GM12864 (cell line): ENCODE measurements around the gene ZNF738.
"Not testable (repeated sequence)": the region's sequence is repeated elsewhere in the genome, so short reads cannot be mapped to it uniquely, and the experiment has no call there.

Experiments used
- DNase-seq: peaks from one replicate; pipeline ENCODE4 v3.0.0-alpha.2; 2011; ENCODE audit warnings: low read depth
- H3K4me3 ChIP-seq: 2 replicates; pipeline ENCODE4 v1.5.1; 2011; ENCODE audit warnings: mild to moderate bottlenecking, low read depth, low read length, control low read depth
- TF ChIP-seq, protein P1 (sequence below): IDR thresholded peaks from 2 replicates; pipeline ENCODE4 v1.5.1; 2011; ENCODE audit warnings: low read depth, mild to moderate bottlenecking, moderate library complexity, low read length, control low read depth, inconsistent platforms; ENCODE audit errors: missing control alignments

ZNF738 gene

DNA sequence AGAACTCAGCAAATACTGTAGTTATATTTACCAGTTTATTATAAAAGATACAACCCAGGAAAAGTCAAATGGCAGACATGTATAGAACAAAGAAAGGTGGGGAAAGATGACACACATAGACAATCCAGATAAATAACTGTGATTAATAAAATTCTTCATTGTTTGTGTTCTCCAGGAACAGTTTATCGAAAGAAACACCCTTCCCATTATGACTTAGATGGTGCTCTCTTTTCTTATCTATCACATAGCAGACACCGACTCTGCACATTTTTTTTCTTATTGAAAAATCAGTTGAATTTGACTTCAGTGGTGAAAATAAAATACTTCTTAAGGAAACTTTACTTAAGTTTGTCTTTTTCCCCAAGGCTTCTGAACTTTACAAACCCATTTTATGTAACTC lies 35.8 kb upstream of the ZNF738 start:
- TF ChIP-seq, protein P1, sequence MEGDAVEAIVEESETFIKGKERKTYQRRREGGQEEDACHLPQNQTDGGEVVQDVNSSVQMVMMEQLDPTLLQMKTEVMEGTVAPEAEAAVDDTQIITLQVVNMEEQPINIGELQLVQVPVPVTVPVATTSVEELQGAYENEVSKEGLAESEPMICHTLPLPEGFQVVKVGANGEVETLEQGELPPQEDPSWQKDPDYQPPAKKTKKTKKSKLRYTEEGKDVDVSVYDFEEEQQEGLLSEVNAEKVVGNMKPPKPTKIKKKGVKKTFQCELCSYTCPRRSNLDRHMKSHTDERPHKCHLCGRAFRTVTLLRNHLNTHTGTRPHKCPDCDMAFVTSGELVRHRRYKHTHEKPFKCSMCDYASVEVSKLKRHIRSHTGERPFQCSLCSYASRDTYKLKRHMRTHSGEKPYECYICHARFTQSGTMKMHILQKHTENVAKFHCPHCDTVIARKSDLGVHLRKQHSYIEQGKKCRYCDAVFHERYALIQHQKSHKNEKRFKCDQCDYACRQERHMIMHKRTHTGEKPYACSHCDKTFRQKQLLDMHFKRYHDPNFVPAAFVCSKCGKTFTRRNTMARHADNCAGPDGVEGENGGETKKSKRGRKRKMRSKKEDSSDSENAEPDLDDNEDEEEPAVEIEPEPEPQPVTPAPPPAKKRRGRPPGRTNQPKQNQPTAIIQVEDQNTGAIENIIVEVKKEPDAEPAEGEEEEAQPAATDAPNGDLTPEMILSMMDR, result no peak
- no peak for DNase-seq
- H3K4me3 ChIP-seq, result no peak overlapping the region

DNA sequence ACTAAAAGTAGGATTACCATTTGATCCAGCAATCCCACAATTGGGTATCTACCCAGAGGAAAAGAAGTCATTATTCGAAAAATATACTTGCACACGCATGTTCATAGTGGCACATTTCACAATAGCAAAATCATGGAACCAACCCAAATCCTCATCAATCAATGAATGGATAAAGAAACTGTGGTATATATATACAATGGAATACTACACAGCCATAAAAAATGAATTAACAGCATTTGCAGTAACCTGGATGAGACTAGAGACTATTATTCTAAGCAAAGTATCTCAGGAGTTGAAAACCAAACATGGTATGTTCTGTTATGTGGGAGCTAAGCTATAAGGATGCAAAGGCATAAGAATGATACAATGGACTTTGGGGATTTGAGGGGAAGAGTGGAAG lies 32.6 kb upstream of the ZNF738 start:
- DNase-seq, result no peak
- H3K4me3 ChIP-seq, result no peak overlapping the region
- TF ChIP-seq, protein P1, result no peak

DNA sequence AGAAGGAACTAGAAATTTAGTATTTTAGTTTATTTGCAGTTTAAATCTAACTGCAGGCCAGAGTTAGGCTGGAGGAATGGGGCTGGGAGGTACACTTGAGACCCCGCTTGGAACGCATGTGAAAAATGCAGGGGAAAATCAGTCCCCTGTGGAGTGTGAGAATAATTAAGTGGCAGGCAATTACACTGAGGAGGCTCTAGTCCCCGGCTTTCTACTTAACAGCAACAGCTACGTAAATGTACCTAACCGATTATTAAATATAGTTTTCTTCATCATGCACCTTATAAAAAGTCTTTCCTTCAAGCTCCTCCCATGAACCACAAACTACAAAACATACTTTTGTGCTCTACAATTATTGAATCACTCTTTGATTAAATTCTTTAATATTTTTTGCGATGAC lies 30.4 kb upstream of the ZNF738 start:
- DNase-seq, result no peak

DNA sequence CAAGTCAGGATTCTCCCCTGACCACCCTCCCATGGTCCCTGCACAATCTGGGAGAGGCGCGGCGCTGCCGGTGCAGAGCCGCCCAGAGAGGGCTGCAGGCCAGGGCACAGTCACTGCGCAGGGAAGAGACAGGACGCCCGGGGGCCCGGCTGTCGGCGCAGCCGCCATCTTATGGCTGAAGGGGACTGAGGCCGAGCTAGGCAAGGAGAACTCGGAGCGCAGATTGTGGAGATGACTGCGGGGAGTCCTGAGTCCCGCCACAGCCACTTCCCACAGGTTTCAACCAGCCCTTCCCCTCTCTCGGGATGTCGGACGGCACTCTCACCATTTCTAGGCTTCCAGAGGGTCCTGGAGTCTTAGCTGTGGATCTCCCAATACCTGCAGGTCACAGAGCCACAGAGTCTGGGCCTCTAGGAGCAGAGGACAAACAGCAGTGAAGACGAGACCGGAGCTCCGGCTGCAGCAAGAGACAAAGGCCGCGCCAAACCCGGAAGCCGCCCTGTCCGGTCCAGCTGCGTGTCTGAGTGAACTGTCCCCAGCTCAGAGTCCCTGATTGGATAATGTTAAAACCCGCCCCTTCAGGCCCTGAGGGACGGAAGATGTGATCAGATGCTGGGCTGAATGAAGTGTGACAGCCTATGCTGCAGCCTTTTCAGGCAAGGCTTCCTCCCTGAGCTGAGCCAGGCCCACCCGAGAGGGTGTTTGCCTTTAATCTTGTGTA lies 29.8 kb upstream of the ZNF738 start, which contains the start of gene ZNF708:
ZNF708 (minus strand) TSS at position 526 of the 721 bp plus-strand sequence; CDS start at position 328, 198 bp downstream.
- TF ChIP-seq, protein P1, result no peak
- H3K4me3 ChIP-seq, result peak within 1 kb of the TSS; percentile 67
- peak; percentile 87 for DNase-seq

More for the DNA sequence above, 30.4 kb upstream of the ZNF738 start:
- TF ChIP-seq, protein P1, result no peak
- peak overlapping the region; percentile 67 for H3K4me3 ChIP-seq

- DNase-seq, result no peak
- no peak overlapping the region for H3K4me3 ChIP-seq
- TF ChIP-seq, protein P1, result no peak
Measured at GRCh38 chr19:21335721-21336120, 23.1 kb upstream of the ZNF738 start.

GRCh38 chr19:21344841-21345240 lies 14.0 kb upstream of the ZNF738 start:
- DNase-seq, H3K4me3 ChIP-seq: not testable (repeated sequence)

GRCh38 chr19:21352830-21353229 lies 6.0 kb upstream of the ZNF738 start:
- no peak for DNase-seq
- TF ChIP-seq, protein P1, result no peak
- H3K4me3 ChIP-seq, result no peak overlapping the region
